A549 (cell line): ENCODE results near the gene CD69. TPM values are rescaled to one million over a fixed set of nuclear protein-coding genes. Genes with fewer than 3 reads are reported as not detected.

Source experiments
- ATAC-seq, 2 experiments: fragments of 200-7000 bp in 1 of 2; fragments of >200 bp in 1 of 2; cut with Nextera tagmentation in 1 of 2; cut with Tn5 transposase in 1 of 2; 3 replicates each; pipeline versions ENCODE4 v1.8.0 to v1.9.1; 2018 to 2020; ENCODE audit warnings: mild to moderate bottlenecking in 1 of 2, moderate library complexity in 1 of 2
- CTCF ChIA-PET: fragments of 300-600 bp; sonication (Branson Sonifier 250); formaldehyde crosslinking; extraction: SDS; loops from one replicate; lab custom pipeline; 2021; ENCODE audit warnings: antibody characterized with exemption, inconsistent platforms; lab: Yijun Ruan, JAX
- POLR2A ChIA-PET: fragments of 350-600 bp; formaldehyde crosslinking; extraction: SDS; loops from one replicate; lab custom pipeline; 2021; ENCODE audit warnings: antibody characterized with exemption, inconsistent platforms; lab: Yijun Ruan, JAX
- DNase-seq, 2 experiments: peaks; one replicate each; pipeline versions ENCODE4 v3.0.0 to v3.0.0-alpha.2; 2011 to 2016; ENCODE audit warnings: low read depth in 1 of 2, low spot score in 1 of 2
- FAIRE-seq: peaks from 2 replicates; lab custom pipeline; 2011; peaks lifted over from hg19 to GRCh38; lab: Jason Lieb, UNC
- H3K27ac ChIP-seq, 2 experiments: fragments of >200 bp; sonication (Bioruptor Twin); formaldehyde crosslinking; 3 replicates each; pipeline ENCODE4 v1.5.1; 2016 to 2017
- H3K4me1 ChIP-seq: fragments of >200 bp; sonication (Bioruptor Twin); formaldehyde crosslinking; 3 replicates; pipeline ENCODE4 v1.6.1; 2016
- H3K4me2 ChIP-seq: fragments of >200 bp; sonication (Bioruptor Twin); formaldehyde crosslinking; 3 replicates; pipeline ENCODE4 v1.6.1; 2016
- H3K4me3 ChIP-seq: fragments of >200 bp; sonication (Bioruptor Twin); formaldehyde crosslinking; 3 replicates; pipeline ENCODE4 v1.5.1; 2016
- H3K9me3 ChIP-seq: fragments of >200 bp; sonication (Bioruptor Twin); formaldehyde crosslinking; 3 replicates; pipeline ENCODE4 v1.6.1; 2016
- ATOH8 ChIP-seq: fragments of 250-450 bp; sonication (Bioruptor Pico); IDR thresholded peaks from 2 replicates; pipeline ENCODE4 v1.5.0; 2020; ENCODE audit warnings: low read depth, mild to moderate bottlenecking, moderate library complexity
- BCL3 ChIP-seq: fragments of >200 bp; sonication (Bioruptor Twin); formaldehyde crosslinking; IDR thresholded peaks from 3 replicates; pipeline ENCODE4 v1.6.1; 2016
- BHLHE40 ChIP-seq: IDR thresholded peaks from 2 replicates; pipeline ENCODE4 v1.6.1; 2012; ENCODE audit warnings: low read depth, low read length, inconsistent platforms
- CBX2 ChIP-seq: fragments of 200-600 bp; sonication (generic); IDR thresholded peaks from 2 replicates; pipeline ENCODE4 v1.6.1; 2016; ENCODE audit warnings: low read depth, mild to moderate bottlenecking, borderline replicate concordance
- CBX8 ChIP-seq: fragments of 200-600 bp; sonication (generic); IDR thresholded peaks from 2 replicates; pipeline ENCODE4 v1.6.1; 2016
- CHD4 ChIP-seq: fragments of 200-600 bp; sonication (generic); IDR thresholded peaks from 2 replicates; pipeline ENCODE4 v1.6.1; 2016; ENCODE audit warnings: antibody characterized with exemption, mild to moderate bottlenecking, borderline replicate concordance
- CTCF ChIP-seq: fragments of >200 bp; sonication (Bioruptor Twin); formaldehyde crosslinking; IDR thresholded peaks from 3 replicates; pipeline ENCODE4 v1.5.1; 2016
- ELK1 ChIP-seq: fragments of 150-350 bp; IDR thresholded peaks from 2 replicates; pipeline ENCODE4 v1.6.1; 2014; ENCODE audit warnings: low read depth, mild to moderate bottlenecking, low read length
- ESRRA ChIP-seq: fragments of 150-350 bp; IDR thresholded peaks from 2 replicates; pipeline ENCODE4 v1.6.1; 2014; ENCODE audit warnings: mild to moderate bottlenecking, low read length, borderline replicate concordance
- FOSL2 ChIP-seq, 2 experiments: fragments of 450-650 bp in 1 of 2; fragments of >200 bp in 1 of 2; sonication (Bioruptor Twin) in 1 of 2; formaldehyde crosslinking; IDR thresholded peaks; 2 replicates each; pipeline versions ENCODE4 v1.5.0 to v1.6.1; 2016 to 2020; ENCODE audit warnings: mild to moderate bottlenecking in 1 of 2, moderate library complexity in 1 of 2
- GATA3 ChIP-seq: IDR thresholded peaks from 2 replicates; pipeline ENCODE4 v1.6.1; 2012; ENCODE audit warnings: borderline replicate concordance
- HDAC2 ChIP-seq: fragments of 200-600 bp; sonication (generic); IDR thresholded peaks from 2 replicates; pipeline ENCODE4 v1.6.1; 2016
- HOXB13 ChIP-seq: fragments of 250-450 bp; sonication (Bioruptor Pico); IDR thresholded peaks from 2 replicates; pipeline ENCODE4 v1.5.0; 2020; ENCODE audit warnings: low read depth, mild to moderate bottlenecking, moderate library complexity
- KDM1A ChIP-seq: fragments of 200-600 bp; sonication (generic); IDR thresholded peaks from 2 replicates; pipeline ENCODE4 v1.6.1; 2016; ENCODE audit warnings: low read depth, mild to moderate bottlenecking
- KDM5A ChIP-seq: fragments of 200-600 bp; sonication (generic); IDR thresholded peaks from 2 replicates; pipeline ENCODE4 v1.6.1; 2016; ENCODE audit warnings: antibody characterized with exemption, mild to moderate bottlenecking
- MAFK ChIP-seq: fragments of 450-650 bp; IDR thresholded peaks from 2 replicates; pipeline ENCODE4 v1.6.1; 2014; ENCODE audit not compliant: partially characterized antibody
- PBX3 ChIP-seq: IDR thresholded peaks from 2 replicates; pipeline ENCODE4 v1.6.1; 2012
- POLR2A ChIP-seq: IDR thresholded peaks from 2 replicates; pipeline ENCODE4 v1.6.1; 2012; ENCODE audit warnings: mild to moderate bottlenecking, low read length
- POLR2AphosphoS2 ChIP-seq: conservative IDR thresholded peaks from 2 replicates; pipeline ENCODE4 v1.6.1; 2012; ENCODE audit warnings: low read length, improper control_type of control experiment, inconsistent platforms
- REST ChIP-seq: fragments of 200-600 bp; sonication (generic); IDR thresholded peaks from 2 replicates; pipeline ENCODE4 v1.6.1; 2016; ENCODE audit warnings: antibody characterized with exemption, mild to moderate bottlenecking, moderate library complexity
- RNF2 ChIP-seq: fragments of 200-600 bp; sonication (generic); IDR thresholded peaks from 2 replicates; pipeline ENCODE4 v1.6.1; 2016; ENCODE audit warnings: low read depth, mild to moderate bottlenecking, antibody characterized with exemption, moderate library complexity, borderline replicate concordance
- SMC3 ChIP-seq: fragments of >200 bp; sonication (Bioruptor Twin); formaldehyde crosslinking; IDR thresholded peaks from 3 replicates; pipeline ENCODE4 v1.6.1; 2018; ENCODE audit warnings: inconsistent platforms
- ZC3H11A ChIP-seq: fragments of 450-650 bp; IDR thresholded peaks from 2 replicates; pipeline ENCODE4 v1.6.1; 2014; ENCODE audit warnings: antibody characterized with exemption, mild to moderate bottlenecking
- ZFP36 ChIP-seq: fragments of 450-650 bp; IDR thresholded peaks from 2 replicates; pipeline ENCODE4 v1.6.1; 2014; ENCODE audit warnings: borderline replicate concordance; ENCODE audit not compliant: partially characterized antibody
- ZSCAN20 ChIP-seq: fragments of 250-450 bp; sonication (Bioruptor Pico); IDR thresholded peaks from 2 replicates; pipeline ENCODE4 v1.8.0; 2022; ENCODE audit warnings: mild to moderate bottlenecking, moderate library complexity
- WGBS: methylation state at CpG from one replicate; pipeline ENCODE4 v1.1.6; 2017; ENCODE audit errors: missing lambda C conversion rate; 5-methylcytosine and 5-hydroxymethylcytosine counted together
- polyA plus RNA-seq, 4 experiments: library from polyadenylated mRNA; depleted of rRNA in 3 of 4; stranded (reverse); fragments of >200 nt; fragmentation: RNase III in 1 of 4; extraction: RNeasy Plus Mini Kit Qiagen cat#74134 plus additional on column Dnase treatment in 1 of 4; gene quantifications; 2 replicates in 3 of 4; 3 replicates in 1 of 4; pipeline ENCODE4 v1.2.3, GENCODE V29; 2011 to 2017

The CD69 gene
- polyA plus RNA-seq, 2 of the 4 experiments (the other 2 are of a cell fraction) = not detected

GRCh38 chr12:9718968-9719367 lies 41.7 kb downstream of the CD69 start:
- TF ChIP-seq GATA3 = no peak
- TF ChIP-seq ELK1 = no peak
- no peak for TF ChIP-seq MAFK
- TF ChIP-seq ZC3H11A = no peak
- TF ChIP-seq ZSCAN20 (CRISPR knock-in tag) = no peak
- no peak for TF ChIP-seq HDAC2
- TF ChIP-seq REST = no peak
- TF ChIP-seq CBX8 = no peak
- TF ChIP-seq ATOH8 (CRISPR knock-in tag) = no peak
- TF ChIP-seq CBX2 = no peak
- no peak for TF ChIP-seq BCL3
- no peak for TF ChIP-seq POLR2AphosphoS2
- no peak for TF ChIP-seq SMC3
- ChIA-PET POLR2A (no interaction called here), CTCF (no interaction called here)
- ATAC-seq (no peak), FAIRE-seq (no peak), DNase-seq (no peak)
- Histone ChIP-seq H3K4me1 (peaks cover 35% of the 10 kb centered on the region), H3K4me2 (no peak overlapping the region), H3K27ac (no peak overlapping the region; a peak in 1 of 6 replicates), H3K9me3 (no peaks in the 10 kb centered on the region), H3K4me3 (no peak overlapping the region)
- WGBS = 92% methylated on average over 7 of the region's 7 CpGs

- Histone ChIP-seq H3K27ac (no peak overlapping the region), H3K4me2 (no peak overlapping the region), H3K9me3 (no peaks in the 10 kb centered on the region), H3K4me3 (no peak overlapping the region), H3K4me1 (peaks cover 24% of the 10 kb centered on the region)
- POLR2A ChIA-PET = no interaction called here
- FAIRE-seq (no peak), ATAC-seq (no peak), DNase-seq (no peak)
- CTCF ChIA-PET = interaction anchor here (1.6 to 2.0 kb wide), 3 partner anchors 9 to 33 kb away, joined by 3 to 13 read pairs (median 4); partner anchors contain the start of gene CLECL1
- 85% methylated on average over 15 of the region's 15 CpGs for WGBS
- TF ChIP-seq FOSL2 (IDR thresholded peaks at IDR 0.05) (no peak), FOSL2 (CRISPR knock-in tag; IDR thresholded peaks at IDR 0.05) (no peak), PBX3 (no peak), ELK1 (no peak), RNF2 (no peak), ZSCAN20 (CRISPR knock-in tag) (no peak), ZFP36 (no peak), ESRRA (no peak), BHLHE40 (no peak), CHD4 (no peak), KDM5A (no peak), POLR2A (no peak), CTCF (no peak), KDM1A (no peak), MAFK (no peak), HOXB13 (CRISPR knock-in tag) (no peak)
These were observed 43.4 kb downstream of the CD69 start for GRCh38 chr12:9717070-9717925.
